ENCODE results near the gene DSG3.

DSG3 gene

GRCh38 chr18:31447530-31448191, at the start of gene DSG3:
Gene DSG3, plus strand, starts transcription at chr18:31447741. Its CDS starts 137 bp downstream, at chr18:31447878.
- no peak for DNase-seq

- no peak for DNase-seq
Observed at GRCh38 chr18:31398191-31398590, 49.4 kb upstream of the DSG3 start.

GRCh38 chr18:31399306-31400032, 48.1 kb upstream of the DSG3 start:
- no peak for DNase-seq

GRCh38 chr18:31401156-31402025, 46.1 kb upstream of the DSG3 start:
- DNase-seq: no peak

- no peak for DNase-seq
Observed at GRCh38 chr18:31402026-31402373, 45.5 kb upstream of the DSG3 start.

- no peak for DNase-seq
Observed at GRCh38 chr18:31403409-31403808, 44.1 kb upstream of the DSG3 start.

- no peak for DNase-seq
Observed at GRCh38 chr18:31407649-31408048, 39.9 kb upstream of the DSG3 start.

GRCh38 chr18:31409276-31409675, 38.3 kb upstream of the DSG3 start:
- DNase-seq: no peak

GRCh38 chr18:31410716-31411483, 36.6 kb upstream of the DSG3 start:
- no peak for DNase-seq

- no peak for DNase-seq
Observed at GRCh38 chr18:31413137-31413536, 34.4 kb upstream of the DSG3 start.

GRCh38 chr18:31417850-31418249, 29.7 kb upstream of the DSG3 start:
- no peak for DNase-seq

- no peak for DNase-seq
Observed at GRCh38 chr18:31419457-31419932, 28.0 kb upstream of the DSG3 start.

GRCh38 chr18:31420032-31420431, 27.5 kb upstream of the DSG3 start:
- no peak for DNase-seq

- DNase-seq: no peak
Observed at GRCh38 chr18:31420524-31420923, 27.0 kb upstream of the DSG3 start.

- DNase-seq: peak; percentile 18
Observed at GRCh38 chr18:31424383-31424988, 23.1 kb upstream of the DSG3 start.

- no peak for DNase-seq
Observed at GRCh38 chr18:31426021-31426420, 21.5 kb upstream of the DSG3 start.

GRCh38 chr18:31426871-31427406, 20.6 kb upstream of the DSG3 start:
- no peak for DNase-seq

GRCh38 chr18:31428211-31428610, 19.3 kb upstream of the DSG3 start:
- DNase-seq: no peak

- DNase-seq: no peak
Observed at GRCh38 chr18:31429623-31430022, 17.9 kb upstream of the DSG3 start.

GRCh38 chr18:31430072-31430471, 17.5 kb upstream of the DSG3 start:
- no peak for DNase-seq

GRCh38 chr18:31430554-31430953, 17.0 kb upstream of the DSG3 start:
- DNase-seq: no peak

- no peak for DNase-seq
Observed at GRCh38 chr18:31432316-31432715, 15.2 kb upstream of the DSG3 start.
